K562 (cell line): ENCODE data around the gene RETREG1. TPM values are rescaled to one million over a fixed set of nuclear protein-coding genes. Genes with fewer than 3 reads are reported as not detected.

ENCODE experiments used
- BCL6 ChIP-seq: fragments of 250-450 bp; sonication (Bioruptor Pico); IDR thresholded peaks from 2 replicates; pipeline ENCODE4 v1.4.0; 2020
- HEY1 ChIP-seq: fragments of 250-450 bp; sonication (Bioruptor Pico); IDR thresholded peaks from 2 replicates; pipeline ENCODE4 v1.5.0; 2020; ENCODE audit warnings: mild to moderate bottlenecking, moderate library complexity, borderline replicate concordance
- MECOM ChIP-seq: fragments of 250-450 bp; sonication (Bioruptor Pico); IDR thresholded peaks from 2 replicates; pipeline ENCODE4 v1.8.0; 2022; ENCODE audit warnings: inconsistent platforms
- MTA2 ChIP-seq: fragments of 450-650 bp; IDR thresholded peaks from 2 replicates; pipeline ENCODE4 v1.6.1; 2016; ENCODE audit warnings: low read depth
- RNF2 ChIP-seq: sonication (generic); IDR thresholded peaks from 2 replicates; pipeline ENCODE4 v1.6.1; 2016
- SIX5 ChIP-seq, 2 experiments: IDR thresholded peaks; 2 replicates each; pipeline ENCODE4 v1.6.1; 2011; ENCODE audit warnings: low read length in 2 of 2, borderline replicate concordance in 1 of 2, low read depth in 1 of 2, mild to moderate bottlenecking in 1 of 2, moderate library complexity in 1 of 2; ENCODE audit not compliant: insufficient read depth in 1 of 2
- ZNF274 ChIP-seq: IDR thresholded peaks from 2 replicates; pipeline ENCODE4 v1.6.1; 2011; ENCODE audit warnings: low read depth, mild to moderate bottlenecking, low read length, moderate library complexity, borderline replicate concordance
- ZNF436 ChIP-seq: fragments of 250-450, 450-650 bp; sonication (Bioruptor Pico); formaldehyde crosslinking; IDR thresholded peaks from 2 replicates; pipeline ENCODE4 v1.7.0; 2020; ENCODE audit warnings: mild to moderate bottlenecking
- polyA plus RNA-seq, 8 experiments: library from polyadenylated mRNA; depleted of rRNA in 4 of 8; stranded (reverse) in 5 of 8; unstranded in 3 of 8; fragments of >200 nt; fragmentation: Nextera tagmentation in 2 of 8; fragmentation: Illumina TruSeq in 1 of 8; extraction: Ambion mirVana in 2 of 8; extraction: Trizol in 1 of 8; gene quantifications; 2 replicates each; pipeline versions ENCODE4 v1.2.1 to v1.2.3, GENCODE V29; 2011 to 2014; ENCODE audit warnings: inconsistent platforms in 1 of 8, missing spikeins in 1 of 8
- total RNA-seq, 7 experiments: library from RNA; depleted of rRNA in 6 of 7; stranded (reverse); fragments of >200 nt in 6 of 7; fragmentation: Illumina TruSeq in 2 of 7; extraction: Trizol in 2 of 7; gene quantifications; 2 replicates each; pipeline versions ENCODE4 v1.2.1 to v1.2.3, GENCODE V29; 2011 to 2021; ENCODE audit warnings: low replicate concordance in 1 of 7
- TF ChIP-seq, protein P1 (sequence below): fragments of 200-400 bp; formaldehyde crosslinking; IDR thresholded peaks from 2 replicates; pipeline ENCODE4 v1.6.1; 2017; ENCODE audit warnings: mild to moderate bottlenecking, low read depth, low read length, moderate library complexity
- TF ChIP-seq, protein P2 (sequence below): fragments of 450-650 bp; IDR thresholded peaks from 2 replicates; pipeline ENCODE4 v1.6.1; 2016; ENCODE audit warnings: low read depth, mild to moderate bottlenecking, moderate library complexity
- TF ChIP-seq, protein P3 (sequence below): fragments of 250-450 bp; sonication (Bioruptor Pico); IDR thresholded peaks from 2 replicates; pipeline ENCODE4 v1.4.0; 2020; ENCODE audit warnings: borderline replicate concordance
- TF ChIP-seq, protein P4 (sequence below): sonication (generic); formaldehyde crosslinking; IDR thresholded peaks from 2 replicates; pipeline ENCODE4 v1.8.1; 2022; ENCODE audit warnings: missing genetic modification reagents
- TF ChIP-seq, protein P5 (sequence below): sonication (generic); formaldehyde crosslinking; IDR thresholded peaks from 2 replicates; pipeline ENCODE4 v1.8.0; 2022; ENCODE audit warnings: mild to moderate bottlenecking, missing genetic modification reagents
- TF ChIP-seq, protein P6 (sequence below): fragments of 450-650 bp; IDR thresholded peaks from one replicate; pipeline ENCODE4 v1.6.1; 2018; ENCODE audit warnings: mild to moderate bottlenecking, moderate library complexity; ENCODE audit not compliant: partially characterized antibody
- TF ChIP-seq, protein P7 (sequence below), 3 experiments: IDR thresholded peaks in 2 of 3; conservative IDR thresholded peaks in 1 of 3; 2 replicates each; pipeline ENCODE4 v1.5.1; 2011 to 2012; ENCODE audit warnings: low read length in 3 of 3, mild to moderate bottlenecking in 3 of 3, control low read depth in 2 of 3, improper control_type of control experiment in 1 of 3, inconsistent platforms in 1 of 3, low read depth in 1 of 3, mixed read lengths in 1 of 3, moderate library complexity in 1 of 3; ENCODE audit not compliant: insufficient read depth in 2 of 3

RETREG1 gene
- total and polyA plus RNA-seq, 9 of the 15 experiments (the other 6 are each of a cell fraction or from before 2014, with no cell fraction given): 0.01 to 0.20 (median 0.08) TPM; not detected in 5

DNA sequence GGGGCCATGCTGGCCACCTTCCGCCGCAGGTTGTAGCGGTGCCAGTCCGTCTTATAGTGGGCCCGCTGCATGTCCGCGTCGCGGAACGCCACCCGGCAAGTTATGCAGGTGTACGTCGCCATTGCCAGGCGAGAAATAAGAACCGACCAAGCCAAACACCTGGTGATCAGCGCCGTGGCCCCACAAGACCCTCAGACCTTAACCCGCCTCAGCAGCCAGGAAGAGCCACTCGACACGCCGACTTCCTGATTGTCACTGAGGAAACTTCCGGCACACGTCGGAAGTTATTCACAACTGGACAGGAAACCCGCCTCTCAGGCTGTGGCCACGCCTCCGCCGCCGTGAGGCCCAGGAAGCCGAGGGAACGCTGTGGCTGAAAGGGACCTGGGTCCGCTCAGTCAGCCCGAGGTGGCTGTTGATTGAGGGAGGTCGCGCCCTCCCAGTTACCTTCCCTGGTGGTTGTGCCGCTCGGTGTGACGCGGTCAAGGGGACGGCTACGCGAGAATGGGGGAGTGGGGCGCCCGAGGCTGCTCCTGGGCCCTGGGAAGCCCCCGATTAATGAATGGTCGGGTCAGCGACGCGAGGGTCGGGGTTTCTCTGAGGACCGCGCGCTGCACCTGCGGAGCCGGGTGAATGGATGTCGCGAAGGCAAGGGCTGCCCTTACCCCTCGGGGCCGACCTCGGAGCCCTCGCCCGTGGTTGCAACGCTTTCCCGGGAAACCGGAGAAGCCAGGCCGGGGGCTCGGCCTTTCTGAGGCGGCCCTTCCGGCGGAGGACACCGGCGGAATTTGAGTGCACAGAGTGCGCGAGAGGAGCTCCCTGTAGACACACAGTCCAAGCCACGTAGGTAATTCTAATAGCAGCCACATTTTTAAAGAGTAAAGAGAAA is 151.0 kb downstream of the RETREG1 start, which contains the start of gene ZNF622 (continued):
- TF ChIP-seq, protein P1, sequence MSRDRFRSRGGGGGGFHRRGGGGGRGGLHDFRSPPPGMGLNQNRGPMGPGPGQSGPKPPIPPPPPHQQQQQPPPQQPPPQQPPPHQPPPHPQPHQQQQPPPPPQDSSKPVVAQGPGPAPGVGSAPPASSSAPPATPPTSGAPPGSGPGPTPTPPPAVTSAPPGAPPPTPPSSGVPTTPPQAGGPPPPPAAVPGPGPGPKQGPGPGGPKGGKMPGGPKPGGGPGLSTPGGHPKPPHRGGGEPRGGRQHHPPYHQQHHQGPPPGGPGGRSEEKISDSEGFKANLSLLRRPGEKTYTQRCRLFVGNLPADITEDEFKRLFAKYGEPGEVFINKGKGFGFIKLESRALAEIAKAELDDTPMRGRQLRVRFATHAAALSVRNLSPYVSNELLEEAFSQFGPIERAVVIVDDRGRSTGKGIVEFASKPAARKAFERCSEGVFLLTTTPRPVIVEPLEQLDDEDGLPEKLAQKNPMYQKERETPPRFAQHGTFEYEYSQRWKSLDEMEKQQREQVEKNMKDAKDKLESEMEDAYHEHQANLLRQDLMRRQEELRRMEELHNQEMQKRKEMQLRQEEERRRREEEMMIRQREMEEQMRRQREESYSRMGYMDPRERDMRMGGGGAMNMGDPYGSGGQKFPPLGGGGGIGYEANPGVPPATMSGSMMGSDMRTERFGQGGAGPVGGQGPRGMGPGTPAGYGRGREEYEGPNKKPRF: no peak
- TF ChIP-seq, protein P2, sequence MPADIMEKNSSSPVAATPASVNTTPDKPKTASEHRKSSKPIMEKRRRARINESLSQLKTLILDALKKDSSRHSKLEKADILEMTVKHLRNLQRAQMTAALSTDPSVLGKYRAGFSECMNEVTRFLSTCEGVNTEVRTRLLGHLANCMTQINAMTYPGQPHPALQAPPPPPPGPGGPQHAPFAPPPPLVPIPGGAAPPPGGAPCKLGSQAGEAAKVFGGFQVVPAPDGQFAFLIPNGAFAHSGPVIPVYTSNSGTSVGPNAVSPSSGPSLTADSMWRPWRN: no peak
- peak; percentile 29 to 42; a peak in 3 of 4 replicates for TF ChIP-seq SIX5 (IDR thresholded peaks at IDR 0.05; ENCODE audit: borderline replicate concordance in 1 of 2, insufficient read depth in 1 of 2, low read depth in 1 of 2, low read length in 2 of 2)
- TF ChIP-seq RNF2: no peak
- no peak for TF ChIP-seq MTA2
- TF ChIP-seq, protein P3, sequence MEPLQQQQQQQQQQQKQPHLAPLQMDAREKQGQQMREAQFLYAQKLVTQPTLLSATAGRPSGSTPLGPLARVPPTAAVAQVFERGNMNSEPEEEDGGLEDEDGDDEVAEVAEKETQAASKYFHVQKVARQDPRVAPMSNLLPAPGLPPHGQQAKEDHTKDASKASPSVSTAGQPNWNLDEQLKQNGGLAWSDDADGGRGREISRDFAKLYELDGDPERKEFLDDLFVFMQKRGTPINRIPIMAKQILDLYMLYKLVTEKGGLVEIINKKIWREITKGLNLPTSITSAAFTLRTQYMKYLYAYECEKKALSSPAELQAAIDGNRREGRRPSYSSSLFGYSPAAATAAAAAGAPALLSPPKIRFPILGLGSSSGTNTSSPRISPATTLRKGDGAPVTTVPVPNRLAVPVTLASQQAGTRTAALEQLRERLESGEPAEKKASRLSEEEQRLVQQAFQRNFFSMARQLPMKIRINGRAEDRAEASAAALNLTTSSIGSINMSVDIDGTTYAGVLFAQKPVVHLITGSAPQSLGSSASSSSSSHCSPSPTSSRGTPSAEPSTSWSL (CRISPR knock-in tag): 0 out of 2 replicates have a peak, but pooled peaks have one; percentile 41
- TF ChIP-seq MECOM (CRISPR knock-in tag): no peak
- TF ChIP-seq ZNF274: no peak
- TF ChIP-seq BCL6 (CRISPR knock-in tag): no peak
- TF ChIP-seq ZNF436 (CRISPR knock-in tag): no peak
- TF ChIP-seq, protein P4, sequence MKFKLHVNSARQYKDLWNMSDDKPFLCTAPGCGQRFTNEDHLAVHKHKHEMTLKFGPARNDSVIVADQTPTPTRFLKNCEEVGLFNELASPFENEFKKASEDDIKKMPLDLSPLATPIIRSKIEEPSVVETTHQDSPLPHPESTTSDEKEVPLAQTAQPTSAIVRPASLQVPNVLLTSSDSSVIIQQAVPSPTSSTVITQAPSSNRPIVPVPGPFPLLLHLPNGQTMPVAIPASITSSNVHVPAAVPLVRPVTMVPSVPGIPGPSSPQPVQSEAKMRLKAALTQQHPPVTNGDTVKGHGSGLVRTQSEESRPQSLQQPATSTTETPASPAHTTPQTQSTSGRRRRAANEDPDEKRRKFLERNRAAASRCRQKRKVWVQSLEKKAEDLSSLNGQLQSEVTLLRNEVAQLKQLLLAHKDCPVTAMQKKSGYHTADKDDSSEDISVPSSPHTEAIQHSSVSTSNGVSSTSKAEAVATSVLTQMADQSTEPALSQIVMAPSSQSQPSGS (CRISPR knock-in tag): no peak
- TF ChIP-seq HEY1: no peak
- TF ChIP-seq, protein P5, sequence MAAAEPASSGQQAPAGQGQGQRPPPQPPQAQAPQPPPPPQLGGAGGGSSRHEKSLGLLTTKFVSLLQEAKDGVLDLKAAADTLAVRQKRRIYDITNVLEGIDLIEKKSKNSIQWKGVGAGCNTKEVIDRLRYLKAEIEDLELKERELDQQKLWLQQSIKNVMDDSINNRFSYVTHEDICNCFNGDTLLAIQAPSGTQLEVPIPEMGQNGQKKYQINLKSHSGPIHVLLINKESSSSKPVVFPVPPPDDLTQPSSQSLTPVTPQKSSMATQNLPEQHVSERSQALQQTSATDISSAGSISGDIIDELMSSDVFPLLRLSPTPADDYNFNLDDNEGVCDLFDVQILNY (CRISPR knock-in tag): peak; percentile 74; the same call in 1 of the 2 replicates
- TF ChIP-seq, protein P6, sequence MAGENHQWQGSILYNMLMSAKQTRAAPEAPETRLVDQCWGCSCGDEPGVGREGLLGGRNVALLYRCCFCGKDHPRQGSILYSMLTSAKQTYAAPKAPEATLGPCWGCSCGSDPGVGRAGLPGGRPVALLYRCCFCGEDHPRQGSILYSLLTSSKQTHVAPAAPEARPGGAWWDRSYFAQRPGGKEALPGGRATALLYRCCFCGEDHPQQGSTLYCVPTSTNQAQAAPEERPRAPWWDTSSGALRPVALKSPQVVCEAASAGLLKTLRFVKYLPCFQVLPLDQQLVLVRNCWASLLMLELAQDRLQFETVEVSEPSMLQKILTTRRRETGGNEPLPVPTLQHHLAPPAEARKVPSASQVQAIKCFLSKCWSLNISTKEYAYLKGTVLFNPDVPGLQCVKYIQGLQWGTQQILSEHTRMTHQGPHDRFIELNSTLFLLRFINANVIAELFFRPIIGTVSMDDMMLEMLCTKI: no peak
- TF ChIP-seq, protein P7, sequence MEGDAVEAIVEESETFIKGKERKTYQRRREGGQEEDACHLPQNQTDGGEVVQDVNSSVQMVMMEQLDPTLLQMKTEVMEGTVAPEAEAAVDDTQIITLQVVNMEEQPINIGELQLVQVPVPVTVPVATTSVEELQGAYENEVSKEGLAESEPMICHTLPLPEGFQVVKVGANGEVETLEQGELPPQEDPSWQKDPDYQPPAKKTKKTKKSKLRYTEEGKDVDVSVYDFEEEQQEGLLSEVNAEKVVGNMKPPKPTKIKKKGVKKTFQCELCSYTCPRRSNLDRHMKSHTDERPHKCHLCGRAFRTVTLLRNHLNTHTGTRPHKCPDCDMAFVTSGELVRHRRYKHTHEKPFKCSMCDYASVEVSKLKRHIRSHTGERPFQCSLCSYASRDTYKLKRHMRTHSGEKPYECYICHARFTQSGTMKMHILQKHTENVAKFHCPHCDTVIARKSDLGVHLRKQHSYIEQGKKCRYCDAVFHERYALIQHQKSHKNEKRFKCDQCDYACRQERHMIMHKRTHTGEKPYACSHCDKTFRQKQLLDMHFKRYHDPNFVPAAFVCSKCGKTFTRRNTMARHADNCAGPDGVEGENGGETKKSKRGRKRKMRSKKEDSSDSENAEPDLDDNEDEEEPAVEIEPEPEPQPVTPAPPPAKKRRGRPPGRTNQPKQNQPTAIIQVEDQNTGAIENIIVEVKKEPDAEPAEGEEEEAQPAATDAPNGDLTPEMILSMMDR (IDR thresholded peaks at IDR 0.05 in 2 of 3, conservative IDR thresholded peaks at IDR 0.05 in 1 of 3; ENCODE audit: insufficient read depth in 2 of 3, low read depth in 1 of 3, low read length in 3 of 3): no peak
